GM21390 (cell line): ENCODE results near the gene PYGB.

ENCODE experiments used
- ATAC-seq: cut with Tn5 transposase; IDR thresholded peaks from one replicate; pipeline ENCODE4 v1.9.1; 2021; ENCODE audit not compliant: unreplicated experiment

Gene PYGB

DNA sequence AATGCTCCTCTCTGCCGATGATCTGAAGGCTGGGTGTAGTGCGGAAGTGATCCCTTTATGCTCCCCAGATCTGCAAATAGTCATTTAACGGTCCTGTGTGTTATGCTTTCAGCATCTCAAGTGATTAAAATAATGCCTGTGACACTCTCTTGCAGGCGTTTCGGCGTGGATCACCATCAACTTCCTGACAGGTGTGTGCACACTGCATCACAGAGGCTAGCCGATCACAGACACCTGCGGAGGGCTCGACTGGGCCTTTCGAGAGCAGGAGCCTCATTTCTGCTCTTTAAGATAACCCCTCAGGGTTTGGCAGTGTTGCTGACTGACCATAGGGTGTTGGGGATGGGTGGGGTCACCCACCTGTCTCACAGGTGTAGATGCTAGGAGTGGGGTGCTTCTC lies 32.4 kb upstream of the PYGB start:
- ATAC-seq = no peak

DNA sequence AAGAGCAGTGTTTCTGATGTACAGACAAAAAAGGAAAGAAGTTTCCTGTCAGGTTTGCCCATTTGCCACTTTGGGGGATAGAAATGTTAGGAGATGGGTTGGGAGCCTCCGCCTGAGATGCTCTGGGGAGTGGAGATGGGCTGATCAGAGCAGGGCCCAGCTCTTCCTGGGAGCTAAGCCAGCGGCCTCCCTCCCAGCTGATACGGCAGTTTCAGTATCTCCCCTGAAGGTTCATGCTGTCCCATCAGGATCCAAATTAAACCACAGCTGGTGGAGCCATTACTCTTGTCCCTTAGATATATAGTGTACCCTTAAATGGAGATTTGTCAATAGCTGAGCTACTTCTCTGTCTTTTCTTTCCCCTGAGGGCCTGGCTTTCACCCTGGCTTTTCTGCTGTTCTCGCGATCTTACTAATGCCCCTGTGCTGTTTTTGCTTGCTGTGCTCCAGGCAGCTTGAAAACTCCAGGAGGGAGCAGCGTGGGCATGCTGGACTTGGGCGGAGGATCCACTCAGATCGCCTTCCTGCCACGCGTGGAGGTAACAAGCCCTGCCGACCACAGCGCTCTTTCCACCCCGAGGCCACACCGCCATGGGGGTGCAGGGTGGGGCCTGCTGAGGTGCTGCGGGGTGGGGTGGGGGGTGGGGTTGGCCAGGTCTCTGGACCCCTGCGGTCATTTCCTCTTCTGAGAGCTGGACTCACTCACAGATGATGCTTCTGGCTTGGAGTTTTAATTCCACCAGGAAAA lies 31.5 kb upstream of the PYGB start:
- no peak for ATAC-seq

DNA sequence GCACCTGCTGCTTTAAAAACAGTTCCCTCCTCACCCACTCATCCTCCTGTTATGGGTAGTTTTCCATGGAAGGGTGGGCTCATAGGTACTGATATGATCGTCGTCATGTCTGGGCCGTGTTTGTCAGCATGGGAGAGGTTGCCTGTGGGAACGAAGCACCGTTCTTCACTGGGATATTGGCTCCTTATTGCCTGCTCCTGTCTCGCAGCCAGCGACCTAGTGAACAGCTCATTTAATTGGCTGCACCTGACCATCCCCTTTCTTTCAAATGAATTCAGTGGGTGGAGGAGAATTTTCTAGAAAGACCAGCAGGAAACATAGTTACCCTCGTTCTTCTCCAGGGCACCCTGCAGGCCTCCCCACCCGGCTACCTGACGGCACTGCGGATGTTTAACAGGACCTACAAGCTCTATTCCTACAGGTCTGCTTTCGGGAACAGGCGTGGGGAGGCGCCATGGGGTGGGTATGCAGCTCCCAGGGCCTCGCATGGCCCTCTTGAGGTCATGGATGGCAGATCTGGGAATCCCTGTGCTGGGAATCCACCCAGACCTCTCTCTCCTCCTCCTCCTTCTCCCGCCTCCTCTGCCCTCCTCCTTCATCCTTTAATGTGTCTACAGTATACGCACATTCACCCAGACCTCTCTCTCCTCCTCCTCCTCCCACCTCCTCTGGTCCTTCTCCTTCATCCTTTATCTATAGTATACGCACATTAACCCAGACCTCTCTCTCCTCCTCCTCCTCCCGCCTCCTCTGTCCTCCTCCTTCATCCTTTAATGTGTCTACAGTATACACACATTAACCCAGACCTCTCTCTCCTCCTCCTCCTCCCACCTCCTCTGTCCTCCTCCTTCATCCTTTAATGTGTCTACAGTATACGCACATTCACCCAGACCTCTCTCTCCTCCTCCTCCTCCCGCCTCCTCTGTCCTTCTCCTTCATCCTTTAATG lies 30.4 kb upstream of the PYGB start:
- no peak for ATAC-seq

DNA sequence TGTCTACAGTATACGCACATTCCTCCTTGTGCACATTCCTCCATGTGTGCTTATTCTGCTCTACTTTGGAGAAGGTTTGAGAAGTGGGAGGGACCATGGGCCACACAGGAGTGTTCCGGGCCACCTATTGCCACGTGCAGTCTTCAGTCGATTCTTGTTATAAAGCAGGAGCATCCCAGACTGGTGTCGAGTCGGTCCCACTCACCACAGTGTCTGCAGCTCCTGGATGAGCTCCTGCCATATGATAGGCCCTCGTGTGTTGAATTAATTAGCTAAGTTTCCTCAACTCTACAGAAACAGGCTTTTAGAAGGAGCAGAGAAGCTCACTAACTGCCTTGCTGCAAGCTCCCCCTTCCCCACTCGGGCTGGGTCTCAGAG lies 29.8 kb upstream of the PYGB start:
- ATAC-seq = no peak

DNA sequence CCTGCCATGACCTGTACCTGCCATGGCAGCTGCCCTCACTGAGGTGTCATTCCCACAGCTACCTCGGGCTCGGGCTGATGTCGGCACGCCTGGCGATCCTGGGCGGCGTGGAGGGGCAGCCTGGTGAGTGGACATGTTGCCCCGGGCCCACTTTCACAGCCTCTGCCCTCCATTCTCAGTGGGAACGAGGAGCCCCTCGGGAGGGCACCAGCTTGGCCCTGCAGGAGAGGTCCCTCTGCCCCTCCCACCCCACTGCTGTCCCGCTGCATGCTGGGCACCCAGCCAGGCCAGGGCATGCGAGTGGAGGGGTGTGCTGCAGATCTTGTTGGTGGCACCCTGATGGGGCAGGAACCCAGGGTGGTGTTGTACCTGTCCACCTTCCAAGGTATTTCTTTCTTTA lies 29.4 kb upstream of the PYGB start:
- no peak for ATAC-seq

DNA sequence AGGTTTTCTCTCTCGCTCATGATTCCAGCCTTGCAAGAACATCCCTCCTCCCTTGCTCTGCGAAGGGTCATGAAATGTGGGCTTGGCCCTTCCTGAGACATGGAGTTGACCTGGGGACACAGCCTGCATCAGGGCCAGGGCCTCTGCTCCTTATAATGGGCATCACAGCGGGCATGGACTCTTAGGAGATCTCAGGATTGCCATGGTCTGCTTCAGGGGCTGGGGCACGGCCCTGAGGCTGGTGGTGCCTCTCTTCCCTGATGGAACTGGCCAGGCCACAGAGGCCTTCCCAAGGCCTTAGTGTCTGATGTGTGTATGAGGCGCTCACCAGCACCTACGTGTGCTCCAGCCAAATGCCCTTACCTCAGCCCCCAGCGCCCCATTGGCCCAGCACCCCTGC lies 28.5 kb upstream of the PYGB start:
- ATAC-seq = no peak

DNA sequence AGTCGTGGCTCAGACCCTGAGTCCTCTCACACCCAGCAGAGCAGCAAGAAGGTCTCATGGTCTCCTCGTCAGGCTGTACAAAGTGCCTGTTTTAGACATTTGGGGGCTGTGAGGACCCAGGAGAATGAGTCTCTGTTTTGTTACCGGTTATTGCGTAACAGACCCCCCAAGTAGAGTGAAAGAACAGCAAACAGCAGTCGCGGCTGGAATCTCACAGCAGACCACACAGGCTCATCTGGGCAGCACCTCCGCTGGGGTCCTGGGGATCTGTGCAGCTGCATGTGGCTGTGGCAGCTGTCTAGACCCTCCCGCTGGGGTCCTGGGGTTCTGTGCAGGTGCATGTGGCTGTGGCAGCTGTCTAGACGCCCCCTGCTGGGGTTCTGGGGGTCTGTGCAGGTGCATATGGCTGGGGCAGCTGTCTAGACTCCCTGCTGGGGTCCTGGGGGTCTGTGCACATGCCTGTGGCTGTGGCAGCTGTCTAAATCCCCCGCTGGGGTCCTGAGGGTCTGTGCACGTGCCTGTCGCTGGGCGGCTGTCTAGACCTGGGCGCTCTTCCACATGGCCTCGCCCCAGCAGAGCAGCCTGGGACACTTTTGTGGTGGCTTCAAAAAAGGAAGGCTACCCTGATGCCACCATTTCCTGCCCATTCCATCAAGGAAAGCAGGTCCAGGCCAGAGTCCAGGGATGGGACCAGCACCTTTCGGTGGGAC lies 27.7 kb upstream of the PYGB start:
- ATAC-seq = no peak

DNA sequence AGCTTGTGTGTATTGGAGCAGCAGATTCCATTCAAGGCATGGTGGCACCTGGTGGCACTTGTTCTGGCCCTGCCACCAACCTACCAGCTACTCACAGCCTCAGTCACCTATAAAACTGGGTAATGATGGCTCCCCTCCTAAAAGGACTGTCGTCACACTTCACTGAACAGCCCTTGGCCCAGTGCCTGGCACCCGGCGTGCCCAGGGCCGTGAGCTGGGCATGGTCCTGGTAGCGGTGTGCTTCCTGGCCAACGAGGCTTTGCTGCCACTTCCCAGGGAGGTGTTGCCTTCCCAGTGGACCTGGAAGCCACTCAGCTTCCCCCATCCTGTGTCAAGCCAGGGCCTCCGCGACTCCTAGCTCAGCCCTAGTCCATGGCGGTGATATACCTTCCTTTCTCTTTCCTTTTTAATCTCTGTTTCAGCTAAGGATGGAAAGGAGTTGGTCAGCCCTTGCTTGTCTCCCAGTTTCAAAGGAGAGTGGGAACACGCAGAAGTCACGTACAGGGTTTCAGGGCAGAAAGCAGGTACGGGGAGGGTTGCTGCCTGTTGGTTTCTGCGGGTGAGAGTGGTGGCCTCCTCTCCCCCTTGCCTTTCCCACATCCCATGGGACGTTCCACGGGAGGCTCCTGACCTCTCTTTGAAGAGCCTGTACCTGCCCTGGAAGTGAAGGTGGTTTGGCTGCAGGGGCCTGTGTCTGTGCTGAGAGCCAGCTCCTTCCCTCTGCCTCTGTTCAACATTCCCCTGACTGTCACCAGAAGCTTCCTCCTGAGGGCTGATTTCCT lies 26.9 kb upstream of the PYGB start:
- ATAC-seq = no peak

DNA sequence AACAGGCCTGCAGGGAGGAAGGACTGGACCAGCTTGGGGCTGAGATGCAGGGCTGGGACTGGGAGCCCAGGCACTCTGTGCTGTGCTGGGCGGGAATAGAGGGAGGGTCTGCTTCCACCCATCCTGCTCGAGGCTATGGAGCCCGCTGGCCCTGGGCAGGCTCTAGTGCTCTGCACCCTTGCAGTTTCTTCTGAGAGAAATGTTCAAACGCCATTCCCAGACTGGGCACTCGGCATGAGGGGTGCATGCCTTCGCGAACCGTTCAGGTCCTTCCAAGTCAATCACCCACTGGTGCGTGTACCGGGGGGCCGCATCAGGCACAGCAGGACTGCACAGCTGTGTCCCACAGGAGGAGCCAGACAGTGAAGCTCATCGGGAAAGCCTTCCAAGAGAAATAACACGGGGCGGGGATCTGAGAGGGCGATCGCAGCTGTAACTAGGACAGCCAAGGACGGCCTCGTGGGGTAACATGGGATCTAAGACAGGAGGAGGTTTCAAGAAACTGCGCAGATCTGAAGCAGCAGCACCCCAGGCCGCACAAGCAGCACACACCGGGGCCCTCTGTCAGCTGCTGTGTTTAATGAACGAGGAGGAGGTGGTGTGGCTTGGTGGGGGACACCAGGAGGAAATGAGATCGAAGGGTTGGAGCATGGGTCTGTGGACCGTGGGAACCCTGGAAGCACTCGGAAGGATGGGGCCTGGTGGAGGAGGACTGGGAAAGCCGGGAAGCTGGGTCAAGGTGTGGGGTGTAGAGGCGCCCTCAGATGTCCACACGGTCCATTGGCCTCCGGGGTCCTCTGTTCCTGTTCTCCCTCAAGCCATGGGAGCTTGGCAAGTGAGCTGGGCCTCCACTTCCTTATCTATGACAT lies 26.1 kb upstream of the PYGB start:
- ATAC-seq = no peak

DNA sequence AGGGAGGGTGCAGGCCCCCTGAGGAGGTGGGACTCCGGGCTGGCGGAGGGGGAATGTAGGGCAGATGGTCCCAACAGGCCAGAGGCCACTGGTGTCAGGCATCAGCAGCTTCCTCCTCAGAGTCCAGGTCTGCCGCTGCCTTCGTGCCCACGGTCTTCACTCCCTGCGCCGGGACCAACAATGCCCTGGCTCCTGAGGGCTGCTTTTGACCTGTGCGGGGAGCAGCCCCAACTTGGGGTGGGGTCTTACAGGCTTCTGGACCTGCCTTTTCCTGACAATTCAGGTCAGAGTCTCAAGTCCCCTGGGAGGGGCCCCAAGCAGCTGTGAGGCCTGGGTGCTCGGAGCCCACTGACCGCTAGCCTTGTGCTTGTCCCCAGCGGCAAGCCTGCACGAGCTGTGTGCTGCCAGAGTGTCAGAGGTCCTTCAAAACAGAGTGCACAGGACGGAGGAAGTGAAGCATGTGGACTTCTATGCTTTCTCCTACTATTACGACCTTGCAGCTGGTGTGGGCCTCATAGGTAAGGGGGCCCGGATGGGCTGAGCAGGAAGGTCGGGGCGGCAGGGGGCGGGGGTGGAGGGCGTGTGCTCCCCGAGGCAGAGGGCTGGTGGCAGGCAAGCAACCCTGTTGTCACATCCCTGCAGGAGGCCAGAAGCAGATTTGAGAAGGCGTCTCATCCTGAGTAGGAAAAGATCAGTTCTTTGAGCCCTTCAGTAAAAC lies 25.3 kb upstream of the PYGB start:
- no peak for ATAC-seq

DNA sequence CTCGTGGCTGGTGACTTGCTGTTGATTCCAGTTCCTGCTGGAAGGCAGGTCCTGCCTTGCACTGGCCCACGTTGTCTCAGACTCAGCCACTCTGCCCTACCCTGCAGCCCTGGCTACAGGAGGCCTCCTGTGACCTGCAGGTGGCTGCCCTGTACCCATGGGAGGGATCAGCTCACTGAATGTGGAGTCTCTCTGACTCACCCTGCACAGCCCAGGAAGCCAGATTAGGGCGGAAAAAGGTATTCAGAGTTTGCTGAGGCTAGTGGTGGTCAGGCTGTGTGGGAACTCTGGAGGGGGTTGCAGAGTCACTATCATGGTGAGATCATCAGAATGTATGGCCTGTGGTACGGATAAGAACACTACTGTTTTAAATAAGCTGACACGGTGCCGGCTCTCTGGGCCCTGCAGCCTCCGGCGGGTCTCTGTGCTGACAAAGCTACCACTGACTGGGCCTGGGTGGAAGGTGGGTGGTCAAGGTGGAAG lies 24.7 kb upstream of the PYGB start:
- no peak for ATAC-seq

DNA sequence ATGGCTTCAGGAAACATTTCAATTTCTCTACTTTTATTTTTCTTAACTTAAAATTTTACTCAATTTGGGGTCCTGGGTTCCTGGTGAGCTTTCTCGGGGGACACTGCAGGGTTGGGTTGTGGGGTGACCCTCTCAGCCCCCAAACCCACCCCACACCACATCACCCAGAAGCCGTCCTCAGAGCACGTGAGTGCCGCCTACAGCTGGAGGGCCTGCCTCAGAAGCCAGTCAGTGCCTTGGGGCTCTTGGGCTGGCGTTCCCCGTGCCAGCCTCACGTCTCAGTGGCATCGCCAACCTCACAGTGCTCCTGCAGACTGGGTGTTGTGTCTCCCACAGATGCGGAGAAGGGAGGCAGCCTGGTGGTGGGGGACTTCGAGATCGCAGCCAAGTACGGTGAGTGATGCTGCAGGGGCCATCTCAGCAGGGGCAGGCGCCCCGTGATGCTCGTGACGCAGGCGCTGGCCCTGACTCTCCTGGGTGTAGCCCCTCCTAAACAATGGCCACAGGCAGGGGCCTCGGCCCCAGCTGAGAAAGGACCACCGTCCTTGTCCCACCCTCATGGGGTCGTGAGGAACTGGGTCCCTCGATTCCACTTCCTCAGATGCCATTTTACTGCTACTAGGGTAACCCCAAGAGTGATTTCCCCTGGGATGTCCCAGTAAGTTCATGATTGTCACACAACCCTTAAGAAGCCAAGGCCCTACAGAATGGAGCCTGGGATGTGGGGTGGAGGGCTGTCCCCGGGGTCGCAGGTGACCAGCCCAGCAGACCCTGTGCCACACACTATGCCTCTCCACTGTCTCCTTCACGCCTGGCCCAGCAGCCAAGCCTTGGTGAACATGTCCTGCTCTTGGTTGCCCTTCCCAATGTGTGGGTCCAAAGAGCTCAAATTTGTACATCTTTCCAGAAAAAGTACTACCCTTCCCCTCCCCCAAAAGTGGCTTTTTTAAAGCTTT lies 23.8 kb upstream of the PYGB start:
- ATAC-seq = no peak

DNA sequence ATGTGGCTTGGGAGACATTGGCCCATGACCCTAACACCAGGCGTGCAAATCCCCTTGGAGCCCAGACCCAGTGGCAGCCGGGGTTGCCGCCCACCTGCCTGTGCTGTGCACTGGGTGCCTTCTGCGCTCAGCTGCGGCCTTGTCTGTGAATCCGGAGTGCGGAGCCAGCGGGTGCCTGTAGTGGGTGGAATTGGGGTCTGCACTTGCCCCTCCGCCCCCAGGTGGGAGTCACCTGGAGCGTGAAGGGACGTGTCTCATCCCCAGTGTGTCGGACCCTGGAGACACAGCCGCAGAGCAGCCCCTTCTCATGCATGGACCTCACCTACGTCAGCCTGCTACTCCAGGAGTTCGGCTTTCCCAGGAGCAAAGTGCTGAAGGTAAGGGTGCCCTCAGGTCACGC lies 22.9 kb upstream of the PYGB start:
- no peak for ATAC-seq

DNA sequence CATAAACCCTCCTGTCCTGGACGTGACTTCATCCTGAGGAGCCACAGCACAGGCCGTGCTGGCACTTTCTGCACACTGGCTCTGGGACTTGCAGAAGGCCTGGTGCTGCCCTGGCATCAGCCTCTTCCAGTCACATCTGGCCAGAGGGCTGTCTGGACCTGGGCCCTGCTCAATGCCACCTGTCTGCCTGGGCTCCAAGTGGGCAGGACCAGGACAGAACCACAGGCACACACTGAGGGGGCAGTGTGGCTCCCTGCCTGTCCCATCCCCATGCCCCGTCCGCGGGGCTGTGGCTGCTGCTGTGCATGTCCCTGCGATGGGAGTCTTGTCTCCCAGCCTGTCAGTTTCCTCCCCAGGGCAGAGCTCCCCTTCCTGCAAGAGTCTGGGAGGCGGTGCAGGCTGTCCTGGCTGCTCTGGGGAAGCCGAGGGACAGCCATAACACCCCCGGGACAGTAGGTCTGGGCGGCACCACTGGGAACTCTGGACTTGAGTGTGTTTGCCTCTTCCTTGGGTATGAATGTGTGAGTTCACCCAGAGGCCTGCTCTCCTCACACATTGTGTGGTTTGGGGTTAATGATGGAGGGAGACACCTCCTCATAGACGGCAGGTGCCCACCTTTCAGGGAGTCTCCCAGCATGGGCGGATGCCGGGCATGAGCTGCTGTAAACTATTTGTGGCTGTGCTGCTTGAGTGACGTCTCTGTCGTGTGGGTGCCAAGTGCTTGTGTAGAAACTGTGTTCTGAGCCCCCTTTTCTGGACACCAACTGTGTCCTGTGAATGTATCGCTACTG lies 22.0 kb upstream of the PYGB start:
- no peak for ATAC-seq

DNA sequence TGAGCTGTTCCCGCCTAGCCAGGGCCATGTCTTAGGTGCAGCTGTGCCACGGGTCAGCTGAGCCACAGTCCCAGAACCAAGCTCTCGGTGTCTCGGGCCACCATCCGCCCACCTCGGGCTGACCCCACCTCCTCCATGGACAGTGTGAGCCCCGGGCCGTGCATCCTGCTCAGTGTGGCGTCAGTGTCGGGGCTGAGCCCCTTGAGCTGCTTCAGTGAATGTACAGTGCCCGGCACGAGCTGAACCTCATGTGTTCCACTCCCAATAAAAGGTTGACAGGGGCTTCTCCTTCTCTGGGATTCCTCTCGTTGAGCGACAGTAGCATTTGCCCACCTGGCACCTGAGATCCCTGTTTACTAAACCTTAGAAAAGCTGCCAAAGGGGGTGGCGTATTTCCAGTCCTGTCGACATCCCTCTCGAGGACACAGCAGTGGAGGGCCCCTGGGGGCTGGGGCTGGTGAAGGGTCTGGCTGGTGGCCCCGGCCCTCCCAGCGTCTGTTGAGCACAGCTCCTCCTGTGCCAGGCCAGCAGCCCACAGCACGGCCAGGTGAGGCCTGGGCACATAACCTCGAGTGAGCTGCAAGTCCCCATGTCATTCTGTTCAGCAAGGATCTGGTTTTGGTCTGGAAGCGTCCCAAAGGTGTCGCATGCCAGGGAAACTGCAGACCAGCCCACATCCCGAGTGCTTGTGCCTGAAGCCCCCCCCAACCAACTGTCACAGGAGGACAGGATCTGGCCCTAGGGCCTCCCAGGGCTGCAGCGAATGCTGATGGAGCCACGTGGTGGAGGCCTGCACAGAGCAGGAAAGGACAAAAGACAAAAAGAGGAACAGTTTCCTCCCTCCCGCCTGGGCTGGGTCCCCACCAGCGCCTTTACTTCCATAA lies 21.2 kb upstream of the PYGB start:
- ATAC-seq = no peak

DNA sequence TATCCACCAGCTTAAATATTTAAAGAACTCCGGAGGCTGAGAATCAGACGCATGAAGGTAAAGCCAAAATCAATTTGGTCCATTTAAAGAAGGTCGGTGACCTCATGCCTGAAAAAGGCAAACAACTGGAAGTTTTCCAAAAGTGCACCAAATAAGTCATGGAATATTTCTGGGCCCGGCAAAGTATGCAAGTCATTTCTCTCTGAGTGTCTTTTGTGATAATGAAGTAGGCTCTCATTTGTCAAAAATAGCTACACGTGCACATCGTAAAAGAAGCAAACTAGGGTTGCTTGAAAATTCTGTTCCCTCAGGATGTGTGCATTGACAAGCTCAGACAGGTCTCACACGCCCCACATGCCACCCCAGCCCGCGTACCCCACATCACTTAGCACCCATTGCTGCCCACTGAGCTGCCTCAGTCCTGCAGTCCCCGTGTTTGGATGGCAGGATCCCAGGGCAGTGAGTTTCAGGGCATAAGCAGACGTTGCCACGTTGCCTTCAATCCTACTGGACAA lies 20.5 kb upstream of the PYGB start:
- ATAC-seq = no peak
